OCI-LY7 (cell line): ENCODE measurements around the gene INTS13. TPM values are rescaled to one million over a fixed set of nuclear protein-coding genes. Genes with fewer than 3 reads are reported as not detected.
A peak's percentile ranks its signal among the peaks of the same experiment; 100 is the strongest.
"Not testable (repeated sequence)": the region's sequence is repeated elsewhere in the genome, so short reads cannot be mapped to it uniquely, and the experiment has no call there.

Source experiments
- BruUV-seq: library from RNA; stranded (reverse); fragments of 400-500 nt; replicated peaks from 2 replicates; lab custom pipeline; 2021; lab: Mats Ljungman, UMichigan
- CTCF ChIA-PET: fragments of 300-600 bp; sonication (Branson Sonifier 250); formaldehyde crosslinking; loops from one replicate; lab custom pipeline; 2022; ENCODE audit warnings: antibody characterized with exemption; ENCODE audit not compliant: unreplicated experiment; lab: Charles Lee
- POLR2A ChIA-PET: fragments of 300-600 bp; sonication (Branson Sonifier 250); formaldehyde crosslinking; loops from one replicate; lab custom pipeline; 2022; ENCODE audit warnings: antibody characterized with exemption; lab: Charles Lee
- DNase-seq: peaks from one replicate; pipeline ENCODE4 v3.0.0-alpha.2; 2015; ENCODE audit warnings: low spot score
- H2AFZ ChIP-seq: fragments of 200-600 bp; sonication (generic), shearing (Covaris generic); 2 replicates; pipeline ENCODE4 v1.6.1; 2014; ENCODE audit warnings: mild to moderate bottlenecking, antibody characterized with exemption, low read length, moderate library complexity
- H3K27ac ChIP-seq: fragments of 200-600 bp; sonication (generic); 2 replicates; pipeline ENCODE4 v1.5.1; 2014; ENCODE audit warnings: mixed run types, low read depth, mild to moderate bottlenecking, moderate library complexity, low read length, inconsistent platforms; ENCODE audit not compliant: poor library complexity, severe bottlenecking
- H3K36me3 ChIP-seq: fragments of 200-600 bp; sonication (generic); 2 replicates; pipeline ENCODE4 v1.6.1; 2014; ENCODE audit warnings: mild to moderate bottlenecking, antibody characterized with exemption, low read length, moderate library complexity, mixed read lengths; ENCODE audit not compliant: insufficient read depth
- H3K4me1 ChIP-seq: fragments of 200-600 bp; sonication (generic); 2 replicates; pipeline ENCODE4 v1.5.1; 2014; ENCODE audit warnings: mild to moderate bottlenecking, low read length; ENCODE audit not compliant: insufficient read depth, poor library complexity, severe bottlenecking
- H3K4me2 ChIP-seq: fragments of 200-600 bp; sonication (generic); 2 replicates; pipeline ENCODE4 v1.6.1; 2014; ENCODE audit warnings: mild to moderate bottlenecking, low read length
- H3K4me3 ChIP-seq: fragments of 200-600 bp; sonication (generic); 2 replicates; pipeline ENCODE4 v1.5.1; 2014; ENCODE audit warnings: mild to moderate bottlenecking, low read depth, low read length; ENCODE audit not compliant: poor library complexity, severe bottlenecking
- H3K79me2 ChIP-seq: fragments of 200-600 bp; sonication (generic); 2 replicates; pipeline ENCODE4 v1.6.1; 2016; ENCODE audit warnings: low read depth, mild to moderate bottlenecking, low read length, moderate library complexity, mixed read lengths; ENCODE audit not compliant: insufficient read depth
- H3K9me2 ChIP-seq: fragments of 200-600 bp; sonication (generic); 2 replicates; pipeline ENCODE4 v1.6.1; 2016; ENCODE audit warnings: mild to moderate bottlenecking, low read length, mixed read lengths; ENCODE audit not compliant: insufficient read depth
- H3K9me3 ChIP-seq: fragments of 200-600 bp; sonication (generic); 2 replicates; pipeline ENCODE4 v1.6.1; 2014; ENCODE audit warnings: mild to moderate bottlenecking, mixed run types, low read length, mixed read lengths
- H4K20me1 ChIP-seq: fragments of 200-600 bp; sonication (generic); 2 replicates; pipeline ENCODE4 v1.6.1; 2014; ENCODE audit warnings: mild to moderate bottlenecking, antibody characterized with exemption, low read length, moderate library complexity, mixed read lengths; ENCODE audit not compliant: insufficient read depth
- EZH2phosphoT487 ChIP-seq: fragments of 200-600 bp; sonication (generic); IDR thresholded peaks from 2 replicates; pipeline ENCODE4 v1.6.1; 2018; ENCODE audit warnings: low read depth, borderline replicate concordance, mild to moderate bottlenecking, mixed run types, antibody characterized with exemption, low read length, moderate library complexity, mixed read lengths
- intact Hi-C: fragments of 100-400 bp; cut with micrococcal nuclease; formaldehyde crosslinking; loops from one replicate; pipeline ENCODE4 v1.10.0; 2022; ENCODE audit not compliant: unreplicated experiment
- total RNA-seq, 2 experiments: library from RNA; depleted of rRNA in 1 of 2; stranded (reverse); fragments of >200 nt in 1 of 2; shearing (Covaris generic) in 1 of 2; gene quantifications; 2 replicates each; pipeline ENCODE4 v1.2.3, GENCODE V29; 2014 to 2022
- TF ChIP-seq, protein P1 (sequence below): fragments of 200-600 bp; sonication (generic); conservative IDR thresholded peaks from 2 replicates; pipeline ENCODE4 v1.5.1; 2014; ENCODE audit warnings: mild to moderate bottlenecking, antibody characterized with exemption, low read length, moderate library complexity, mixed read lengths

Gene INTS13
- total RNA-seq, 2 experiments from 2014 or later = 34.2 to 39.1 TPM

DNA sequence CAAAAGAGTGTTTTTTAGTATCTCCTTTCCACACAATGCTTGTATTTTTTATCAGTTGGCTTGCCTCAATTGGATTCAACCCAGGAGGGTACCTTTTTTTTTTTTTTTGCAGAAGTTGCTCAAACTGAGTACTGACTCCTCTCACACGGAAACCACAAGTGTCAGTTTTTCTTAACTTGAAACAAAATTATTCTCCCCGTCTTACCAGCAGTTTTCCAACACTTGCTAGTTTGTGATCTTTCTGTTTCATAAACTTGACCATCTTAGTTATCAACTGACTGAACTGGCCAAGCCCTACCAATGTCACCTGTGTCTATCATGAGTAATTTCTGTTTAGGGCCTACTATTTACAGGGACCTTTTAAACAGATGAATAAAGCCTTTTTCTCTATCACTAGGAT, 70.7 kb downstream of the INTS13 start:
- no peaks in the 10 kb centered on the region for H4K20me1 ChIP-seq
- H3K27ac ChIP-seq = no peak overlapping the region
- CTCF ChIA-PET = no interaction called here
- H3K4me2 ChIP-seq = no peak overlapping the region
- no peak for TF ChIP-seq EZH2phosphoT487
- TF ChIP-seq, protein P1, sequence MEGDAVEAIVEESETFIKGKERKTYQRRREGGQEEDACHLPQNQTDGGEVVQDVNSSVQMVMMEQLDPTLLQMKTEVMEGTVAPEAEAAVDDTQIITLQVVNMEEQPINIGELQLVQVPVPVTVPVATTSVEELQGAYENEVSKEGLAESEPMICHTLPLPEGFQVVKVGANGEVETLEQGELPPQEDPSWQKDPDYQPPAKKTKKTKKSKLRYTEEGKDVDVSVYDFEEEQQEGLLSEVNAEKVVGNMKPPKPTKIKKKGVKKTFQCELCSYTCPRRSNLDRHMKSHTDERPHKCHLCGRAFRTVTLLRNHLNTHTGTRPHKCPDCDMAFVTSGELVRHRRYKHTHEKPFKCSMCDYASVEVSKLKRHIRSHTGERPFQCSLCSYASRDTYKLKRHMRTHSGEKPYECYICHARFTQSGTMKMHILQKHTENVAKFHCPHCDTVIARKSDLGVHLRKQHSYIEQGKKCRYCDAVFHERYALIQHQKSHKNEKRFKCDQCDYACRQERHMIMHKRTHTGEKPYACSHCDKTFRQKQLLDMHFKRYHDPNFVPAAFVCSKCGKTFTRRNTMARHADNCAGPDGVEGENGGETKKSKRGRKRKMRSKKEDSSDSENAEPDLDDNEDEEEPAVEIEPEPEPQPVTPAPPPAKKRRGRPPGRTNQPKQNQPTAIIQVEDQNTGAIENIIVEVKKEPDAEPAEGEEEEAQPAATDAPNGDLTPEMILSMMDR = no peak
- H3K4me3 ChIP-seq = no peak overlapping the region
- intact Hi-C loops = no loop called here
- no peak for DNase-seq
- BruUV-seq = no TSS peak
- no peaks in the 10 kb centered on the region; the same call in 1 of the 2 replicates for H3K9me3 ChIP-seq
- no peaks in the 10 kb centered on the region for H3K9me2 ChIP-seq
- H2AFZ ChIP-seq = peak overlapping the region; percentile 63
- H3K36me3 ChIP-seq = no peaks in the 10 kb centered on the region
- no peaks in the 10 kb centered on the region for H3K79me2 ChIP-seq
- H3K4me1 ChIP-seq = peaks cover 5% of the 10 kb centered on the region
- POLR2A ChIA-PET = interaction anchor here (0.6 to 1.1 kb wide), 6 partner anchors 9 to 159 kb away, joined by 3 to 10 read pairs (median 4); no protein-coding TSS in a partner anchor

DNA sequence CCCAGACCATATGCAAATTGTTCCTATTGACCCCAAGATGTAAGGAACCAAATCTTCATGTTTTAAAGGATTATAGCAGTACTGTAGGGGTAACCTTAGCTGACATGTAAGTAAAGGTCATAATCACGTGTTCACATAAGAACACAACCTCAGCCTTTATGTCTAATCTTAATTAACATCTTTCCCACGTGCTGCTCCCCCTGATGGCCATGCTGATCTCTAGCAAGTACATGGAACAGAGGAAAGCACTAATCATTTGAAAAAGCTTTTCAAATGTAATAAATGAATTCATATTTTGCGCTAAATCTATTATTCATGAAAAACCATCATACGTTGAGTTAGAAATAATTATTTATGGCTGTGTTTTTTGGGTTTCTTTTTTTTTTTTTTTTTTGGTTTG, 74.3 kb downstream of the INTS13 start:
- no peak overlapping the region for H2AFZ ChIP-seq
- H4K20me1 ChIP-seq = no peaks in the 10 kb centered on the region
- DNase-seq = peak; percentile 50
- H3K4me2 ChIP-seq = no peak overlapping the region
- H3K9me2 ChIP-seq = no peaks in the 10 kb centered on the region
- ChIA-PET POLR2A (interaction anchor here (0.5 to 1.4 kb wide), 6 partner anchors 9 to 582 kb away, joined by 3 to 5 read pairs (median 4); no protein-coding TSS in a partner anchor), CTCF (interaction anchor here (1.9 kb wide), 1 partner anchor 22 kb away, joined by 6 read pairs; no protein-coding TSS in a partner anchor)
- TF ChIP-seq EZH2phosphoT487 = no peak
- TF ChIP-seq, protein P1 = peak; percentile 77
- no peaks in the 10 kb centered on the region; the same call in 1 of the 2 replicates for H3K9me3 ChIP-seq
- H3K4me1 ChIP-seq = peaks cover 5% of the 10 kb centered on the region
- intact Hi-C loops = no loop called here
- H3K79me2 ChIP-seq = no peaks in the 10 kb centered on the region
- H3K36me3 ChIP-seq = no peaks in the 10 kb centered on the region
- H3K27ac ChIP-seq = no peak overlapping the region
- no peak overlapping the region for H3K4me3 ChIP-seq
- no TSS peak for BruUV-seq

DNA sequence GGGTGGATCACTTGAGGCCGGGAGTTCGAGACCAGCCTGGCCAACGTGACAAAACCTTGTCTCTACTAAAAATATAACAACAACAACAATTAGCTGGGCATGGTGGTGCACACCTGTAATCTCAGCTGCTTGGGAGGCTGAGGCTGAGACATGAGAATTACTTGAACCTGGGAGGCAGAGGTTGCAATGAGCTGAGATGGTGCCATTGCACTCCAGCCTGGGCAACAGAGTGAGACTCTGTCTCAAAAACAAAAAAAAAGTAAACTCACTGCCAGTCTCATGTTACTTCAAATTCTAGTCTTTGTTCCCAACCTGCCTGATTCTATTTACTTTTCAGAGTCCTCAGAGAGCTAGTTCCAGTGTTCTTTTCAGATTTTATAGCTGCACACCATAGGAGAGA, 75.0 kb downstream of the INTS13 start:
- H3K4me1 ChIP-seq, H3K4me2 ChIP-seq, H2AFZ ChIP-seq, H3K9me3 ChIP-seq, intact Hi-C loops, DNase-seq, H3K27ac ChIP-seq, H4K20me1 ChIP-seq, BruUV-seq, H3K79me2 ChIP-seq, H3K9me2 ChIP-seq, H3K36me3 ChIP-seq, H3K4me3 ChIP-seq: not testable (repeated sequence)
- CTCF ChIA-PET = interaction anchor here (1.9 kb wide), 1 partner anchor 23 kb away, joined by 6 read pairs; no protein-coding TSS in a partner anchor
- POLR2A ChIA-PET = interaction anchor here (0.8 kb wide), 1 partner anchor 8 kb away, joined by 4 read pairs; no protein-coding TSS in a partner anchor
